ENCODE measurements around the gene SPRR2A. TPM values are rescaled to one million over a fixed set of nuclear protein-coding genes. Genes with fewer than 3 reads are reported as not detected.

Gene SPRR2A
- polyA plus RNA-seq, 1 experiment = not detected

GRCh38 chr1:153035211-153035610 is 22.1 kb downstream of the SPRR2A start:
- ChIA-PET POLR2A (no interaction called here), CTCF (no interaction called here)

GRCh38 chr1:153032677-153033308 is 24.5 kb downstream of the SPRR2A start:
- peak; percentile 12; the same call in 1 of the 2 replicates for TF ChIP-seq CTCF (IDR thresholded peaks at IDR 0.05; ENCODE audit: low read depth, low read length)
- Histone ChIP-seq H3K27ac (ENCODE audit: low read depth, low read length) (no peak overlapping the region), H3K4me3 (ENCODE audit: low read depth, low read length) (no peak overlapping the region), H3K27me3 (ENCODE audit: control insufficient read depth, insufficient read depth, low read length) (no peaks in the 10 kb centered on the region), H3K9me3 (ENCODE audit: control insufficient read depth, insufficient read depth, low read length) (0 out of 2 replicates have a peak, but pooled peaks cover 3% of the 10 kb centered on the region)
- ChIA-PET POLR2A (no interaction called here), CTCF (interaction anchor here (1.1 kb wide), 1 partner anchor 164 kb away, joined by 4 read pairs; no protein-coding TSS in a partner anchor)
- no peak for DNase-seq (ENCODE audit: low read depth, low spot score)

More at GRCh38 chr1:153035211-153035610, 22.1 kb downstream of the SPRR2A start:
- DNase-seq (ENCODE audit: low read depth, low spot score) = no peak
- H3K4me3 ChIP-seq (ENCODE audit: low read depth, low read length) = no peak overlapping the region
- TF ChIP-seq CTCF (IDR thresholded peaks at IDR 0.05; ENCODE audit: low read depth, low read length) = no peak
- 0 out of 2 replicates have a peak, but pooled peaks cover 3% of the 10 kb centered on the region for H3K9me3 ChIP-seq (ENCODE audit: control insufficient read depth, insufficient read depth, low read length)
- no peak overlapping the region for H3K27ac ChIP-seq (ENCODE audit: low read depth, low read length)
- H3K27me3 ChIP-seq (ENCODE audit: control insufficient read depth, insufficient read depth, low read length) = no peaks in the 10 kb centered on the region

- H3K9me3 ChIP-seq (ENCODE audit: control insufficient read depth, insufficient read depth, low read length) = 0 out of 2 replicates have a peak, but pooled peaks cover 3% of the 10 kb centered on the region
- ChIA-PET POLR2A (no interaction called here), CTCF (no interaction called here)
- H3K27me3 ChIP-seq (ENCODE audit: control insufficient read depth, insufficient read depth, low read length) = no peaks in the 10 kb centered on the region
- no peak for DNase-seq (ENCODE audit: low read depth, low spot score)
- H3K27ac ChIP-seq (ENCODE audit: low read depth, low read length) = no peak overlapping the region
- TF ChIP-seq CTCF (IDR thresholded peaks at IDR 0.05; ENCODE audit: low read depth, low read length) = no peak
- no peak overlapping the region for H3K4me3 ChIP-seq (ENCODE audit: low read depth, low read length)
Measured at GRCh38 chr1:153032073-153032472, 25.2 kb downstream of the SPRR2A start.

- ChIA-PET CTCF (no interaction called here), POLR2A (no interaction called here)
- Histone ChIP-seq H3K4me3 (ENCODE audit: low read depth, low read length) (no peak within 1 kb of the TSS), H3K27me3 (ENCODE audit: control insufficient read depth, insufficient read depth, low read length) (no peaks in the 10 kb centered on the region), H3K9me3 (ENCODE audit: control insufficient read depth, insufficient read depth, low read length) (0 out of 2 replicates have a peak, but pooled peaks cover 3% of the 10 kb centered on the region), H3K27ac (ENCODE audit: low read depth, low read length) (no peak within 1 kb of the TSS)
- DNase-seq (ENCODE audit: low read depth, low spot score) = no peak
- TF ChIP-seq CTCF (IDR thresholded peaks at IDR 0.05; ENCODE audit: low read depth, low read length) = no peak
Measured at GRCh38 chr1:153030895-153031294, 26.4 kb downstream of the SPRR2A start, which contains the start of gene SPRR1B. Gene SPRR1B (plus strand): TSS chr1:153031203. CDS start chr1:153032346, 1,143 bp downstream.

GRCh38 chr1:153028766-153029165 is 28.5 kb downstream of the SPRR2A start:
- H3K9me3 ChIP-seq (ENCODE audit: control insufficient read depth, insufficient read depth, low read length) = 0 out of 2 replicates have a peak, but pooled peaks cover 3% of the 10 kb centered on the region
- H3K27ac ChIP-seq (ENCODE audit: low read depth, low read length) = no peak overlapping the region
- H3K27me3 ChIP-seq (ENCODE audit: control insufficient read depth, insufficient read depth, low read length) = no peaks in the 10 kb centered on the region
- CTCF ChIA-PET = no interaction called here
- POLR2A ChIA-PET = no interaction called here
- H3K4me3 ChIP-seq (ENCODE audit: low read depth, low read length) = no peak overlapping the region
- no peak for DNase-seq (ENCODE audit: low read depth, low spot score)
- TF ChIP-seq CTCF (IDR thresholded peaks at IDR 0.05; ENCODE audit: low read depth, low read length) = no peak
